SK-N-SH treated with all-trans-retinoic acid at 6 μM for 48 hours (cell line): ENCODE measurements around the gene GCNT4.

ENCODE experiments used
- TOX ChIP-seq: fragments of 250-450 bp; sonication (Bioruptor Pico); IDR thresholded peaks from 2 replicates; pipeline ENCODE4 v1.8.0; 2021; ENCODE audit warnings: mild to moderate bottlenecking, moderate library complexity, borderline replicate concordance
- ZNF70 ChIP-seq: fragments of 450-650 bp; formaldehyde crosslinking; IDR thresholded peaks from 2 replicates; pipeline ENCODE4 v1.5.0; 2020; ENCODE audit warnings: mild to moderate bottlenecking, moderate library complexity
- TF ChIP-seq, protein P1 (sequence below): fragments of 250-450 bp; sonication (Bioruptor Pico); IDR thresholded peaks from 2 replicates; pipeline ENCODE4 v1.8.0; 2020; ENCODE audit warnings: mild to moderate bottlenecking, moderate library complexity, borderline replicate concordance

DNA sequence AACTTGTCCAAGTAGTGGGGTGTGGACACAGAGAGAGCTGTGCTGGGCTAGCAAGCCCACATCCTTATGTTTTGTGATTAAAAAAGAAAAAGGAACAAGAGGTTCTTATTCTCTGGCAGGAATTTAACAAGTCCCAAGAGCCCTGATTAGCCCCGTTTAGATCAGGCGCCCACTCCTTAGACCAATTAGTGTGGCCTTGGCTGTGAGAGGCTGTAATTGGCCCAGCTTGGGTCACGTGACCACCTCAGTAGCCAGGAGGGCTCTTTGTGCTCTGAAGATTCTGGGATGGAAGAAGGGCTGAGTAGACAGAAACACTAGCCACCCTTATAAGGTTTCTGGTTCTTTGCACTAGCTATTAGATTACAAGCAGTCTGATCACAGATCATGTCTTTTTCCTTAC lies 31.1 kb downstream of the GCNT4 start:
- TF ChIP-seq ZNF70 (CRISPR knock-in tag) (no peak), TOX (CRISPR knock-in tag) (no peak)
- TF ChIP-seq, protein P1, sequence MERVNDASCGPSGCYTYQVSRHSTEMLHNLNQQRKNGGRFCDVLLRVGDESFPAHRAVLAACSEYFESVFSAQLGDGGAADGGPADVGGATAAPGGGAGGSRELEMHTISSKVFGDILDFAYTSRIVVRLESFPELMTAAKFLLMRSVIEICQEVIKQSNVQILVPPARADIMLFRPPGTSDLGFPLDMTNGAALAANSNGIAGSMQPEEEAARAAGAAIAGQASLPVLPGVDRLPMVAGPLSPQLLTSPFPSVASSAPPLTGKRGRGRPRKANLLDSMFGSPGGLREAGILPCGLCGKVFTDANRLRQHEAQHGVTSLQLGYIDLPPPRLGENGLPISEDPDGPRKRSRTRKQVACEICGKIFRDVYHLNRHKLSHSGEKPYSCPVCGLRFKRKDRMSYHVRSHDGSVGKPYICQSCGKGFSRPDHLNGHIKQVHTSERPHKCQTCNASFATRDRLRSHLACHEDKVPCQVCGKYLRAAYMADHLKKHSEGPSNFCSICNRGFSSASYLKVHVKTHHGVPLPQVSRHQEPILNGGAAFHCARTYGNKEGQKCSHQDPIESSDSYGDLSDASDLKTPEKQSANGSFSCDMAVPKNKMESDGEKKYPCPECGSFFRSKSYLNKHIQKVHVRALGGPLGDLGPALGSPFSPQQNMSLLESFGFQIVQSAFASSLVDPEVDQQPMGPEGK = no peak
